Mesenchymal stem cell (in vitro differentiated cells and primary cell): ENCODE measurements around the gene TAS2R1.
A peak's percentile ranks its signal among the peaks of the same experiment; 100 is the strongest.

Experiments
- DNase-seq: peaks from one replicate; pipeline ENCODE4 v3.0.0-alpha.2; 2013
- H2AFZ ChIP-seq: one replicate; pipeline ENCODE4 v1.6.1; 2013; ENCODE audit warnings: low read depth, mild to moderate bottlenecking, control low read depth, inconsistent platforms, low read length, moderate library complexity
- H2AK5ac ChIP-seq: 2 replicates; pipeline ENCODE4 v1.6.1; 2013; ENCODE audit warnings: low read length, moderate library complexity, mild to moderate bottlenecking, inconsistent platforms; ENCODE audit not compliant: severe bottlenecking
- H2BK120ac ChIP-seq: one replicate; pipeline ENCODE4 v1.6.1; 2013; ENCODE audit warnings: low read depth, mild to moderate bottlenecking, inconsistent platforms, low read length, moderate library complexity
- H2BK12ac ChIP-seq, 2 experiments: one replicate each; pipeline ENCODE4 v1.6.1; 2013; ENCODE audit warnings: inconsistent platforms in 2 of 2, low read length in 2 of 2, mild to moderate bottlenecking in 2 of 2, moderate library complexity in 2 of 2, control low read depth in 1 of 2
- H2BK15ac ChIP-seq: one replicate; pipeline ENCODE4 v1.6.1; 2013; ENCODE audit warnings: mild to moderate bottlenecking, low read depth, inconsistent platforms; ENCODE audit not compliant: poor library complexity, severe bottlenecking
- H2BK5ac ChIP-seq: 2 replicates; pipeline ENCODE4 v1.6.1; 2013; ENCODE audit warnings: low read depth, mild to moderate bottlenecking, low read length, control low read depth, inconsistent platforms; ENCODE audit not compliant: poor library complexity, severe bottlenecking
- H3K14ac ChIP-seq, 2 experiments: one replicate each; pipeline ENCODE4 v1.6.1; 2013; ENCODE audit warnings: inconsistent platforms in 2 of 2, low read length in 2 of 2, control low read depth in 1 of 2, mild to moderate bottlenecking in 1 of 2, moderate library complexity in 1 of 2
- H3K18ac ChIP-seq, 2 experiments: one replicate each; pipeline ENCODE4 v1.6.1; 2013; ENCODE audit warnings: inconsistent platforms in 2 of 2, low read length in 2 of 2, control low read depth in 1 of 2, low read depth in 1 of 2, mild to moderate bottlenecking in 1 of 2
- H3K23ac ChIP-seq, 2 experiments: one replicate each; pipeline ENCODE4 v1.6.1; 2013; ENCODE audit warnings: inconsistent platforms in 2 of 2, low read length in 2 of 2, mild to moderate bottlenecking in 2 of 2, moderate library complexity in 2 of 2, control low read depth in 1 of 2
- H3K27ac ChIP-seq: 2 replicates; pipeline ENCODE4 v1.5.1; 2013; ENCODE audit warnings: mild to moderate bottlenecking, moderate library complexity, low read length, control low read depth, inconsistent platforms; ENCODE audit not compliant: poor library complexity, severe bottlenecking
- H3K27me3 ChIP-seq, 2 experiments: 2 replicates each; pipeline versions ENCODE4 v1.6.1 to v1.7.0; 2013; ENCODE audit warnings: low read length in 2 of 2, mild to moderate bottlenecking in 2 of 2, moderate library complexity in 2 of 2, control low read depth in 1 of 2, inconsistent platforms in 1 of 2; ENCODE audit not compliant: control insufficient read depth in 1 of 2, insufficient read depth in 1 of 2
- H3K36me3 ChIP-seq, 2 experiments: 2 replicates each; pipeline versions ENCODE4 v1.6.1 to v1.7.0; 2013; ENCODE audit warnings: low read length in 2 of 2, control low read depth in 1 of 2, inconsistent platforms in 1 of 2, low read depth in 1 of 2, mild to moderate bottlenecking in 1 of 2; ENCODE audit not compliant: insufficient read depth in 2 of 2, control insufficient read depth in 1 of 2
- H3K4ac ChIP-seq, 2 experiments: one replicate each; pipeline ENCODE4 v1.6.1; 2013; ENCODE audit warnings: inconsistent platforms in 2 of 2, low read length in 2 of 2, mild to moderate bottlenecking in 2 of 2, moderate library complexity in 2 of 2, control low read depth in 1 of 2, low read depth in 1 of 2
- H3K4me1 ChIP-seq: 2 replicates; pipeline ENCODE4 v1.6.1; 2013; ENCODE audit warnings: low read depth, low read length, control low read depth; ENCODE audit not compliant: control insufficient read depth, insufficient read depth
- H3K4me2 ChIP-seq: 2 replicates; pipeline ENCODE4 v1.6.1; 2013; ENCODE audit warnings: low read length, mild to moderate bottlenecking, inconsistent platforms; ENCODE audit not compliant: poor library complexity, severe bottlenecking
- H3K4me3 ChIP-seq, 2 experiments: 2 replicates each; pipeline versions ENCODE4 v1.5.1 to v1.7.0; 2013; ENCODE audit warnings: low read length in 2 of 2, mild to moderate bottlenecking in 2 of 2, control low read depth in 1 of 2, low read depth in 1 of 2; ENCODE audit not compliant: insufficient read depth in 1 of 2
- H3K79me1 ChIP-seq: replicated peaks from 2 replicates; pipeline ENCODE4 v1.6.1; 2013; ENCODE audit warnings: mild to moderate bottlenecking, control low read depth, low read length, inconsistent platforms; ENCODE audit not compliant: poor library complexity, severe bottlenecking
- H3K9ac ChIP-seq: 2 replicates; pipeline ENCODE4 v1.7.0; 2013; ENCODE audit warnings: mild to moderate bottlenecking, low read length, moderate library complexity
- H3K9me3 ChIP-seq: 2 replicates; pipeline ENCODE4 v1.7.0; 2013; ENCODE audit warnings: mild to moderate bottlenecking, low read length; ENCODE audit not compliant: control insufficient read depth
- H4K8ac ChIP-seq: one replicate; pipeline ENCODE4 v1.6.1; 2013; ENCODE audit warnings: inconsistent platforms, mild to moderate bottlenecking, low read length, moderate library complexity
- H4K91ac ChIP-seq: one replicate; pipeline ENCODE4 v1.6.1; 2013; ENCODE audit warnings: mild to moderate bottlenecking, low read length, inconsistent platforms
- WGBS: methylation state at CpG from one replicate; pipeline ENCODE4 v1.1.7; 2013; ENCODE audit warnings: mixed read lengths; 5-methylcytosine and 5-hydroxymethylcytosine counted together

The TAS2R1 gene

DNA sequence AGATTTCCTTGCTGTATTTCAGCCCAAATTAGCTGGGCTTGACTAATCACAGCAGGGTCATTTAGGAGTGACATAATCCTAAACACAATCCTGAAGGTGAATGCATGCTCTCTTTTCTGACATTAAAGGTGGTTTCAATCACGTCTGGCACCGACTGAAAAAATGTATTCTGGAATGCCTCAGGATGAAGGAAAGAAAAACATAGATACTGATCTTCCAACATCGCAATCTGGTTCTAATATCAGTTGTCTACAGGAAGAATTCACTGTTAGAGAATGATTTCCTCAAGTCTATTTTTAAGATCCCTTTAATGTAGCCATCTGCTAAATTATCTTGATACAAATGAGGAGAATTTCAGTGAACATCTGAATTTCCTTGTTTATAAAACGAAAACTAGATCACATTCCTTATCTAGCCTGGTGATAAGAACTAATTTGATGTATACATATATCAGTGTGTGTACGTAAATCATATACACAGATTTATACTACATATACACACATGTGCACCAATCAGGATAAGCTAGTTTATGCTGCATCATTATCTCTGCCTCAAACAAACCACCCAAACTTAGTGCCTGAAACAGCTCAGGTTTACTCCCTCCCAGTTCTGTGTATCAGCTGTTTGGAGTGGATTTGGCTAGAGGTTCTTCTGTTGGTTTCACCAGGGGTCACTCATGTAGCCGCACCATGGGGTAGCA is 31.3 kb upstream of the TAS2R1 start:
- Histone ChIP-seq H2AFZ (no peak overlapping the region), H3K4ac (no peak overlapping the region), H3K14ac (no peak overlapping the region), H3K4me3 (no peak overlapping the region), H4K91ac (peak overlapping the region; percentile 29), H2BK120ac (no peak overlapping the region), H3K4me1 (no peaks in the 10 kb centered on the region), H2BK12ac (no peak overlapping the region), H2BK15ac (no peak overlapping the region), H3K79me1 (no peaks in the 10 kb centered on the region), H3K9me3 (peaks cover 6% of the 10 kb centered on the region), H2BK5ac (no peak overlapping the region), H3K36me3 (no peaks in the 10 kb centered on the region), H3K23ac (no peak overlapping the region), H3K18ac (no peak overlapping the region), H2AK5ac (no peak overlapping the region), H3K4me2 (no peak overlapping the region), H3K27ac (no peak overlapping the region), H3K9ac (no peak overlapping the region), H3K27me3 (peaks cover 0 to 7% of the 10 kb centered on the region in 2 experiments), H4K8ac (no peak overlapping the region)
- WGBS: 61% methylated on average over 3 of the region's 6 CpGs
- peak; percentile 8 for DNase-seq

DNA sequence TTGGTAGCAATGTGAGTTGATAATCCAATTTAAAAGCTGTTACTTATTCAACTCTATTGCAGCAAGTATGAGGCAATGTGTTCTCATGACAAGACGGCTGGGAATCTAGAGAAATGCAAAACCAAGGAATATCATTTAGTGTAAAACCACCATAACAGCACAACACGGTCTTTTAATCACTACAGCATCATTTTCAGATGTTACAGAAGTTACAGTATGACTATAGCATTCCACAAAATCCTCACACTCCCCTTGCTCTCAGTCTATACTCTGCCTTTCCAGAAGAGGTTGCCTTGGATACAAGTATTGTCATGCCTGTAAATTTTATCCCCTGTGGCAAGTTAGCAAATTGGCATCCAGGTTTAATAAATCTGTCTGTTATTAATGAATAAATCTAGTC is 28.6 kb upstream of the TAS2R1 start:
- Histone ChIP-seq H2BK120ac (no peak overlapping the region), H4K91ac (no peak overlapping the region)
- WGBS: 86% methylated on average over 2 of the region's 2 CpGs

DNA sequence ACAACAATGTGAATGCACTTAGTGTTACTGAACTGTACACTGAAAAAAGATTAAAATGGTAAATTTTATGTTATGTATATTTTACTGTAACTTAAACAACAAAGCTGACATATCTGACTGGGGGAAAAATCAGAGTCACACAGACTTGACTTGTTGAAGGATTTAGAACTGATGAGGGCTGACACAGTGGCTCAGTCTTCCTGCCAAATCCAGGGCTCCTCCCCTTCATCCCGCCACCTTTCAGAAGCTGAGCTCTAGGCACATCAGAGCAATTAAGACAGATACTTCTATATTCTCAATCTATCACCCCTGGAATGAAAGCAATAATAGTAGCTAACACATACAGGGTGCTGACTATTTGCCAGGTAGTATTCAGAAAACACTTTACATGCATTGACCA is 27.7 kb upstream of the TAS2R1 start:
- H3K4me1 ChIP-seq: no peaks in the 10 kb centered on the region
- no peak overlapping the region for H2AFZ ChIP-seq
- peak overlapping the region in 1 of 2 experiments; percentile 22 for H3K18ac ChIP-seq
- no peak overlapping the region for H3K14ac ChIP-seq
- H2BK5ac ChIP-seq: no peak overlapping the region
- no peak overlapping the region for H2BK12ac ChIP-seq
- WGBS: 100% methylated on average over 1 of the region's 1 CpG
- no peak overlapping the region for H2BK15ac ChIP-seq
- H3K9ac ChIP-seq: no peak overlapping the region
- no peak overlapping the region for H4K8ac ChIP-seq
- H2BK120ac ChIP-seq: no peak overlapping the region
- peaks cover 0 to 7% of the 10 kb centered on the region in 2 experiments for H3K27me3 ChIP-seq
- H3K36me3 ChIP-seq: no peaks in the 10 kb centered on the region
- peaks cover 6% of the 10 kb centered on the region for H3K9me3 ChIP-seq
- H3K4me3 ChIP-seq: no peak overlapping the region
- H3K4ac ChIP-seq: no peak overlapping the region
- H3K4me2 ChIP-seq: no peak overlapping the region
- no peak overlapping the region for H2AK5ac ChIP-seq
- H4K91ac ChIP-seq: no peak overlapping the region
- no peak for DNase-seq
- no peak overlapping the region for H3K27ac ChIP-seq
- no peaks in the 10 kb centered on the region for H3K79me1 ChIP-seq
- H3K23ac ChIP-seq: no peak overlapping the region

More for the DNA sequence above, 28.6 kb upstream of the TAS2R1 start:
- no peak overlapping the region for H3K14ac ChIP-seq
- H3K27me3 ChIP-seq: peaks cover 0 to 7% of the 10 kb centered on the region in 2 experiments
- H3K36me3 ChIP-seq: no peaks in the 10 kb centered on the region
- H3K23ac ChIP-seq: no peak overlapping the region
- no peak for DNase-seq
- H3K4me1 ChIP-seq: no peaks in the 10 kb centered on the region
- no peak overlapping the region for H2BK5ac ChIP-seq
- no peak overlapping the region for H2AK5ac ChIP-seq
- H3K4ac ChIP-seq: no peak overlapping the region
- no peak overlapping the region for H3K4me3 ChIP-seq
- H4K8ac ChIP-seq: no peak overlapping the region
- no peak overlapping the region for H3K27ac ChIP-seq
- no peak overlapping the region for H2BK15ac ChIP-seq
- no peak overlapping the region for H2AFZ ChIP-seq
- no peaks in the 10 kb centered on the region for H3K79me1 ChIP-seq
- no peak overlapping the region for H3K4me2 ChIP-seq
- no peak overlapping the region for H2BK12ac ChIP-seq
- no peak overlapping the region for H3K18ac ChIP-seq
- peaks cover 6% of the 10 kb centered on the region for H3K9me3 ChIP-seq
- no peak overlapping the region for H3K9ac ChIP-seq

DNA sequence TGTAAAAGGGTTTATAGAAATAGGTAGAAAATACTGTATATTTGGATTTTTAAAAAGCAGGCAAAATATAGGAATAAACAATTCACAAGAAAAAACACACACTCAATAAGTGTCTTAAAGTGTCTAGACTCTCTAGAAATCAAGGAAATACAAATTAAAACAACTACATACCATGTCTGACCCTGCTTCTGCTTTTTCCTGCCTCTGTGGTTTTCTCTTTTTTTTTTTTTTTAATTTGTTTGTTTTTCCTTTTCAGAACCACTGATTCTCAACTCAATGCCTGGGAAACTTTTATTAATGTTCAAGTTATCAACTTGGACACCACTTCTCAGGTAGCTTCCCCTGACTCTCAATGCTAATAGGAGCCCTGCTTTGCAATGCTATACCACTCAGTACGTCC is 25.5 kb upstream of the TAS2R1 start:
- Histone ChIP-seq H3K27me3 (no peaks in the 10 kb centered on the region), H3K14ac (no peak overlapping the region), H3K79me1 (no peaks in the 10 kb centered on the region), H2BK5ac (no peak overlapping the region), H4K91ac (peak overlapping the region; percentile 66), H3K4ac (peak overlapping the region in 1 of 2 experiments; percentile 32), H2BK120ac (no peak overlapping the region), H2AFZ (no peak overlapping the region), H3K27ac (no peak overlapping the region), H3K18ac (peak overlapping the region in 1 of 2 experiments; percentile 72), H4K8ac (no peak overlapping the region), H3K9me3 (peaks cover 3% of the 10 kb centered on the region), H3K4me2 (no peak overlapping the region), H3K23ac (no peak overlapping the region), H3K4me1 (no peaks in the 10 kb centered on the region), H2AK5ac (no peak overlapping the region), H3K36me3 (no peaks in the 10 kb centered on the region), H3K4me3 (no peak overlapping the region), H2BK12ac (peak overlapping the region in 1 of 2 experiments; percentile 96), H3K9ac (no peak overlapping the region), H2BK15ac (no peak overlapping the region)
- 65% methylated on average over 1 of the region's 1 CpG for WGBS
- peak; percentile 57 for DNase-seq
